H1 (cell line): ENCODE data around the gene TCF19. TPM values are rescaled to one million over a fixed set of nuclear protein-coding genes. Genes with fewer than 3 reads are reported as not detected.

Source experiments
- POLR2AphosphoS5 ChIP-seq: IDR thresholded peaks from 2 replicates; pipeline ENCODE4 v1.6.1; 2011; ENCODE audit warnings: low read depth, low read length
- RFX5 ChIP-seq: IDR thresholded peaks from 2 replicates; pipeline ENCODE4 v1.6.1; 2011; ENCODE audit warnings: low read depth, low read length, improper control_type of control experiment, borderline replicate concordance
- polyA plus RNA-seq, 7 experiments: library from polyadenylated mRNA; depleted of rRNA in 3 of 7; stranded (reverse) in 5 of 7; unstranded in 2 of 7; fragments of >200 nt in 5 of 7; fragments of 200-250 nt in 2 of 7; gene quantifications; 1 replicate in 5 of 7; 2 replicates in 1 of 7; 4 replicates in 1 of 7; pipeline versions ENCODE4 v1.2.1 to v1.2.3, GENCODE V29; 2011 to 2013; ENCODE audit warnings: missing spikeins in 2 of 7, mixed read lengths in 2 of 7
- total RNA-seq: library from RNA; stranded (reverse); fragmentation: NEBNext Ultra II Directional; extraction: Animal tissue kit (Norgen Biotek cat#: 25700); gene quantifications from 2 replicates; pipeline ENCODE4 v1.2.1, GENCODE V29; 2021
- TF ChIP-seq, protein P1 (sequence below): IDR thresholded peaks from 2 replicates; pipeline ENCODE4 v1.6.1; 2012; ENCODE audit warnings: inconsistent platforms

TCF19 gene
- total and polyA plus RNA-seq, 2 of the 8 experiments (the other 6 are each of a cell fraction or from before 2014, with no cell fraction given): 7.2 to 11.0 TPM

DNA sequence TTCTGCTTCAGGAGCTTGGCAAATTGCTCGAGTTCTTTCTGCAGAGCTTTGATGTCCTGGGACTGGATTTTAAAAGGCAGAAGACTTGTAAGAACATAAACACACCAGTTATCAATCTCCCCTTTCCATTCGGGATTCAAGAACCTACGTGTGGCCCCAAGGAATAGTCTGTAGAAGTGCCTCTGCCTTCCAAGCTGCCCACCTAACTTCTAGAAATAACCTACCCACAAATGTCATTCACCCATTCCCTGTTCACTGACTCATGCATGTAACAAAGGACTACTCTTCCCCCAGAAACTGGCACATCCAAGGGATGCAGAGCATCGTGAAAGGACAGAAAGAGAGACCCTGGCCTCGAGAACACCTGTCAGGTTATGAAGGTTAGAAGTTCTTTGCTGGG lies 7.6 kb downstream of the TCF19 start (continued):
- no peak for TF ChIP-seq RFX5
- TF ChIP-seq, protein P1, sequence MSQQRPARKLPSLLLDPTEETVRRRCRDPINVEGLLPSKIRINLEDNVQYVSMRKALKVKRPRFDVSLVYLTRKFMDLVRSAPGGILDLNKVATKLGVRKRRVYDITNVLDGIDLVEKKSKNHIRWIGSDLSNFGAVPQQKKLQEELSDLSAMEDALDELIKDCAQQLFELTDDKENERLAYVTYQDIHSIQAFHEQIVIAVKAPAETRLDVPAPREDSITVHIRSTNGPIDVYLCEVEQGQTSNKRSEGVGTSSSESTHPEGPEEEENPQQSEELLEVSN: no peak
- TF ChIP-seq POLR2AphosphoS5: no peak
